NCI-H1092 treated with DMSO at 0.1 percent for 48 hours (cell line): ENCODE measurements around the gene SPATA12.

Experiments used
- DNase-seq: peaks from one replicate; lab custom pipeline; 2025; lab: John Stamatoyannopoulos, UW

SPATA12 gene

DNA sequence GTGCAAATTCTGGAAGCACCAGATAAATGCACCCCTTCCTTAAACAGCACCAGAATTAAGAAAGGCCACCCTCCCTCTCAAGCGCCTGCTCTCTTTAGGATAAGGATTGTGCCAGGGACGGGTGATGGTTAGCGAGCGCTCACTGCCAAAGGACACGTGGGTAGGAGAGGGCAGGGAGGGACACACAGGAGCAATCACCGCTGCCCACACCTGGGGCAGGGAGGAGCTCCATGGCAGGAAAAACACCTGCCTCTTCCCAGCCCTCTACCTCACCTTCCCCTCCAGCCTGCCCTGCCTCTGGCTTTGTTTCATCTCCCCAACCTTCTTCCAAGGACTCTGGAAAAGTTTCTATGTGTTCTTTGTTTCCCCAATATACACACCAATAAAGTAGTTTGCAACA, 7.3 kb upstream of the SPATA12 start:
- no peak for DNase-seq

- DNase-seq = no peak
These were observed 3.1 kb upstream of the SPATA12 start for GRCh38 chr3:57057351-57057750.

GRCh38 chr3:57059411-57059810, 1.1 kb upstream of the SPATA12 start:
- no peak for DNase-seq

GRCh38 chr3:57061556-57061955, 1.1 kb downstream of the SPATA12 start:
- no peak for DNase-seq

GRCh38 chr3:57062101-57062631, 1.7 kb downstream of the SPATA12 start:
- no peak for DNase-seq

DNA sequence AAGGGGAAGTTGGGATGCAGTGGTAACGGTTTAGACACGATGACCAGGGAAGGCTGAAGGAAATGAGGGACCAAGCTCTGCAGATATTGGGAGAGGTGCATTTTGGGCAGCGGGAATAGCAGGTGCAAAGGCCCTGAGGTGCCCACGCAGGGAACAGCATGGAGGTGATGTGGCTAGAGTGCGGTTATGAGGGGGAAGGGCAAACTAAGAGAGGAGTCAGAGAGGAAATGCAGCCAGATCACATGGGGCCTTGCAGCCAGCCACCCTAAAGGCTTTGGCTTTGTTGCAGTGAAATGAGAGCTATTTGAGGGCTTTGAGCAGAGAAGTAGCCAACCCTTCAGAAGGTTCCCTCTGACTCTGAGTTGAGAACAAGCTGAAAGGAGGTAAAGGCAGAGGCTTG, 2.6 kb downstream of the SPATA12 start:
- no peak for DNase-seq

GRCh38 chr3:57064001-57064400, 3.5 kb downstream of the SPATA12 start:
- DNase-seq = no peak

- DNase-seq = no peak
These were observed 4.1 kb downstream of the SPATA12 start for GRCh38 chr3:57064572-57064971.

- no peak for DNase-seq
These were observed 5.1 kb downstream of the SPATA12 start for GRCh38 chr3:57065588-57065987.

DNA sequence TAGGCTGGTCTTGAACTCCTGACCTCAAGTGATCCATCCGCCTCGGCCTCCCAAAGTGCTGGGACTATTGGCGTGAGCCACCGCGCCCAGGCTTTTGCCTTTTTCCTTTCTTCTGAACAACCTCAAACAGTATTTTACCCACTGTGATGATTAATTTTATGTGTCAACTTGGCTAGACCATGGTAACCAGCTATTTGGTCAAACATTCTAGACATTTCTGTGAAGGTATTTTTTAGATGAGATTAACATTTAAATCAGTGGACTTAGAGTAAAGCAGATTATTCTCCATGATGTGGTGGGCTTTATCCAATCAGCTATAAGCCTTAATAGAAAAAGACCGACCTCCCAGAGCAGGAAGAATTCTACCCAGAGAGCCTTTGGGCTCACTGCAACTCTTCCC, 6.0 kb downstream of the SPATA12 start:
- DNase-seq = no peak

- no peak for DNase-seq
These were observed 8.1 kb downstream of the SPATA12 start for GRCh38 chr3:57068437-57069089.

GRCh38 chr3:57069503-57069902, 9.0 kb downstream of the SPATA12 start:
- no peak for DNase-seq

- DNase-seq = no peak
These were observed 13.2 kb downstream of the SPATA12 start for GRCh38 chr3:57073628-57074027.

DNA sequence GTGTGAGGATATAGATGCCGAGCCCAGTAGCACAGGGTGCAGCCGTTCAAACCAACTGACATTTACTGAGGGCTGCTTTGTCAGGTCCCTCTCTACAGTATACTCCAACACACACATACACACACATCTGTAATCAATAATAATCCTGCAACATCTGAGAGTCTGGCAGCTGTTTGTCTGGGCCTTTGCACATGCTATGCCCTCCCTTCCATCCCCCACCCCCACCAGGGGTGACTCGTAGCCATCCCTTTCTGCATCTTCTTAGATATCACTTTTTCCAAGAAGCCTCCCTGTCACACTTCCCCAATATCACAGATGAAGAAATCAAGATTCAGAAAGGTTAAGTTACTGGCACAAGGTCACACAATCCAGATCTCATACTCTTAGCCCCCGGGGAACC, 13.7 kb downstream of the SPATA12 start:
- DNase-seq = no peak

DNA sequence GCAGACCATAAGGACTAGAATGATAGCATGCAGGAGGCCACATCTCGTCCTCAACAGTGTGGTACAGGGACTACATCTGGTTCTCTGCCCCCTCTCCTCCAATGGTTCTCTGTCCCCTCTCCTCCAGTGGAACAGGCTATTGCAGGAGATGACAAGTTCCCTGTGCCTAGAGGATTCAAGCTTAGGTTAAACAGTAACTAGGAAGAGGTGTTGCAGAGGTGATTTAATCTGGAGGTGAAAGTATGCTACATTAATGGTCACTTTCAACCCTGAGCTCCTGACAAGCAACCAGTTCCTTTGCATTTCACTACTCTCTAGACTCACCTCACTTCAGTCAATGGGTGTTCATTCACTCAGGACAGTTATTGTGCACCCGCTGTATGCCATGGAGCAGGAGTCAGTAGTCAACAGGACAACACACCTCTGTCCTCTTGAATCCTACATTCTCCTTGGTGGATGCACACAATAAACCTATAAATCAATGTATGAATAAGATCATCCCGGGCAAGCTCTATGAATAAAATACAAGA, 16.0 kb downstream of the SPATA12 start:
- no peak for DNase-seq

DNA sequence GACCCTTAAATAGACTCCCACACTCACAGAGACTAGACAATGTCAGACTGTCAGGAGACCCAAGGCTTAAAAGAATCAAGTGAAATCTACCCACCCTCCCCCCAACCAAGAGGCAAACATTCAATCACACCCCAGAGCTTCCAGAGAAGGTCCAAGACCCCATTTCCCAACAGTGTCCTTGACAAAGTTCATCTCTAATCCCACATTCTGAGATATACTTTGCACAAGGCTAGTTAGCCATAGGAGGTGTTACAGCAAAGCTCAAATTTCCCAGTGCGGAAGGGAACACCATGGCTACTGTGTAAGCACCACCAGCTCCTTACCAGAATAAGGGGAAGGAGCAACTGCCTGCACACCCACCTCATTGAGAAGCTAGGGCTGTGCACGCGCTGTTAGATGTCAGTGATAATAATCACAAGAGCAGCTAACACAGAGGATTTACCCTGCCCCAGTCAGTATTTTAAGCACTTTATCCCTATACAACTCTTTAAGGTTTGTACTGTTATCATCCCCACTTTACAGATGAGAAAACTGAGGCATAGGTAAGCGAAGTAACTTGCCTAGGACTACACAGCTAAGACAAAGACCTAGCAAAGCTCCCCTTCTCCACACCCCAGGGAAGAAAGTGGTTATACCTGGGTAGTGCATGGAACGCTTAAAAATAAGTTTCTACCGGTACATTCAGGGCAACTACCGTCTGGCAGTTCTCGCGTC, 17.3 kb downstream of the SPATA12 start:
- no peak for DNase-seq

GRCh38 chr3:57078344-57078634, 17.8 kb downstream of the SPATA12 start:
- peak; percentile 12 for DNase-seq

DNA sequence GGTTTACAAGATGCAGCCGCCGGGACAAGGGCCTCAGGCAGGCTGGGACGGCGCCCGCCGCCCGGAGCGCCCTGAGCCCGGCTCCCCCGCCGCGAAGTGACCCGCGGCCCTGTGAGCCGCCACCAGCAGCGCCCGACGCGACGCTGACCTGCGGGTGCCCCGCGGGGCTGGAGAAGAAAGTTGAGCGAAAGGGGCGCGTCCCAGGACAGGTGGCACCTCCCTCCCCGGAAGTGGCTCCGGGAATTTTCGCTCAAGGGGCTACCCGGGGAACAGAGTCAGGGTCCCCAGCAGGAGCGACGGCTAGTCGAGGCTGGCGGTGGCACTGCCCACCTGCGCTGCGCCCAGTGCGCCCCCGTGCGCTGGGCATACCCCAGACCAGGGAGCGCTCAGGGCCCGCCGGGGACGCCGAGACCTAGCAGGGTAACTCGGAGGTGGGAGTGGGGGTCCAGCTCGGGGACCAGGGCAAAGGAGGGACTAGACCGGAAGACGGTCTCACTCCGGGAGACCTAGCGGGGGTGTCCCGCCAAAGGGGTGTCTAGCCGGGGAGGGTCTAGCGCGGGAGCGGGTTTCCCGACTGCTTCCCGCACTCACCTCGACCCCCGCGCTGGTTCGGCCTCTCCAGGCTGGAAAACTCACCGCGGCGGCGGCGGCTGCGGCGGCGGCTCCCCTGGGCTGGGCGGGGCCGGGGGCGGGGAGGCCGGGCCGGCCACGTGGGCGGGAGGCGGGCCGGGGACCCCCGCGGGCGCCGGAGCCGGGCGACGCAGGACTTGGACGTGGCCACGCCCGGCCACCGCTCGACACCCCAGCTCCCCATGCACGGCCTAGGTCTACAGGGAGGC, 18.4 kb downstream of the SPATA12 start:
- peak; percentile 16 for DNase-seq

DNA sequence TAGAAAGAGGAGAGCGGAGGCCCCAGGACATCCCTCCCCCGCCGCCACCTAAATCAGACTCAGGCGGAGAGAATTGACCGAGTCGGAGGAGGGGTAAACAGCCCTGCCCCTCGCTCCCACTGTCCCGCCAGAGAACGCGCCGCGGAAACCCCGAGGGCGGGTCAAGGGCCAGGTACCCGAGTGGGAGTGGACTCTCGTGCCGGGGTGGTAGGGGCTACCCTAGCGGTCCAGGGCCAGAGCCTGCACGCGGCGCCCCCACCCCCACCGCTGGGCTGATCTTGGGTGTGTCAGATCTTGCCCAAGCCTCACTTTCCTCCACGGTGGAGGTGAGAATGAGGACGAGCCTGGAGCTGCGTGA, 19.0 kb downstream of the SPATA12 start:
- DNase-seq = no peak

DNA sequence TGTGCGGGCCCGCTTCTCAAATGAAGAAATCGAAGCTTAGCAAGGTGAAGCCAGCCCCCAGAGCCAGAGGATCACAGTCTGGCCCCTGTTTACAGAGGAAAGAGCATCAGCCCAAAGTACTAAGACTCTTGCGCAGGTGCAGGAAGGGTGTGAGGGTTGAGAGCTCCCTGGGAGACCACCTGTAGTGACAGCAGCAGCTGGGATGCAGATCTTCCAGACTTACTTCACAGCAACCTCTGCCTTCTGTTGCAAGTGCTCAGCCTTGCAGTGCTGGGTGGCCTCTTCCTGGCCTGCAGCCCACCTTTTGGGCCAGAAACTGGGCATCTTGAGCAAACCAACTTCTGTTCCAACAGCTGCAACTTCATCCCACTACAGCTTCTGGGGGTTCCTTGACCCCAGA, 19.7 kb downstream of the SPATA12 start:
- DNase-seq = no peak

- no peak for DNase-seq
These were observed 20.7 kb downstream of the SPATA12 start for GRCh38 chr3:57081173-57081572.

DNA sequence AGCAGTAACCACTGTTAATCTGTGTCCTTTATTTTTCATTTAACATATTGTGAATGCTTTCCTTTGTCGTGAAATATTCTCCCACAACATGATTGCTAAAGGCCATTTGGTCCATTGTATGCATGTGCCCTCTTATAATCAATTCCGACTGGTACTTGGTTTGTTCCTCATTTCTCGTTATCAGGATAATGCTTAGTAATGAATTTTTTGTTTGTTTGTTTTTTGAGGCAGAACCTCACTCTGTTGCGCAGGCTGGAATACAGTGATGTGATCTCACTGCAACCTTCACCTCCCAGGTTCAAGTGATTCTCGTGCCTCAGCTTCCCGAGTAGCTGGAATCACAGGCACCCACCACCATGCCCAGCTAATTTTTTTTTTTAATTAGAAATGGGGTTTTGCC, 22.0 kb downstream of the SPATA12 start:
- no peak for DNase-seq
